ENCODE results near the gene OR4C45.

OR4C45 gene

DNA sequence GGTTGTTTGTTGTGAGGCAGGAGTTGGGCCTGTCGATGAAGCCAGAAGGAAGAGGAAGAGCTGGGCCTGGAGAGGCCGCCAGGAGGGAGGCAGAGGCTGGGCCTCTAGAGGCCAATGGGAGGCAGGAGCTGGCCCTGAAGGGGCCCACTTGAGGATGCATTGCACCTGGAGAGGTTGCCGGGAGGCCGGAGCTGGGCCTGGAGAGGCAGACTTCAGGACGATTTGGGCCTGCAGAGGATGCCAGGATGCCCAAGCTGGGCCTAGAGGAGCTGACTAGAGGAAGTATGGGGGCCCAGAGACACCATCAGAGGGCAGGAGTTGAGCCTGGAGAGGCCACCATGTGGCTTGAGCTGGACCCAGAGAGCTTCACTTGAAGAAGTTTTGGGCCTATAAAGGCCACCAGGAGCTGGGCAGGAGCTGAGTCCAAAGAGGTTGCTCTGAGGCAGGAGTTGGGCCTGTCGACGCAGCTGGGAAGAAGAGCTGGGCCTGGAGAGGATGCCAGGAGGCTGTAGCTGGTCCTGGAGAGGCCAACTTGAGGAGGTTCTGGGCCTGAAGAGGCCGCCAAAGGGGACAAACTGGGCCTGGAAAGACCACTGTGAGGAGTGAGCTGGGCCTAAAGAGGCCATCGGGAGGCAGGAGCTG is 39.0 kb downstream of the OR4C45 start:
- TF ChIP-seq, protein P1, sequence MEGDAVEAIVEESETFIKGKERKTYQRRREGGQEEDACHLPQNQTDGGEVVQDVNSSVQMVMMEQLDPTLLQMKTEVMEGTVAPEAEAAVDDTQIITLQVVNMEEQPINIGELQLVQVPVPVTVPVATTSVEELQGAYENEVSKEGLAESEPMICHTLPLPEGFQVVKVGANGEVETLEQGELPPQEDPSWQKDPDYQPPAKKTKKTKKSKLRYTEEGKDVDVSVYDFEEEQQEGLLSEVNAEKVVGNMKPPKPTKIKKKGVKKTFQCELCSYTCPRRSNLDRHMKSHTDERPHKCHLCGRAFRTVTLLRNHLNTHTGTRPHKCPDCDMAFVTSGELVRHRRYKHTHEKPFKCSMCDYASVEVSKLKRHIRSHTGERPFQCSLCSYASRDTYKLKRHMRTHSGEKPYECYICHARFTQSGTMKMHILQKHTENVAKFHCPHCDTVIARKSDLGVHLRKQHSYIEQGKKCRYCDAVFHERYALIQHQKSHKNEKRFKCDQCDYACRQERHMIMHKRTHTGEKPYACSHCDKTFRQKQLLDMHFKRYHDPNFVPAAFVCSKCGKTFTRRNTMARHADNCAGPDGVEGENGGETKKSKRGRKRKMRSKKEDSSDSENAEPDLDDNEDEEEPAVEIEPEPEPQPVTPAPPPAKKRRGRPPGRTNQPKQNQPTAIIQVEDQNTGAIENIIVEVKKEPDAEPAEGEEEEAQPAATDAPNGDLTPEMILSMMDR (conservative IDR thresholded peaks at IDR 0.05; ENCODE audit: low read length) = no peak
- DNase-seq (ENCODE audit: low read depth) = no peak

DNA sequence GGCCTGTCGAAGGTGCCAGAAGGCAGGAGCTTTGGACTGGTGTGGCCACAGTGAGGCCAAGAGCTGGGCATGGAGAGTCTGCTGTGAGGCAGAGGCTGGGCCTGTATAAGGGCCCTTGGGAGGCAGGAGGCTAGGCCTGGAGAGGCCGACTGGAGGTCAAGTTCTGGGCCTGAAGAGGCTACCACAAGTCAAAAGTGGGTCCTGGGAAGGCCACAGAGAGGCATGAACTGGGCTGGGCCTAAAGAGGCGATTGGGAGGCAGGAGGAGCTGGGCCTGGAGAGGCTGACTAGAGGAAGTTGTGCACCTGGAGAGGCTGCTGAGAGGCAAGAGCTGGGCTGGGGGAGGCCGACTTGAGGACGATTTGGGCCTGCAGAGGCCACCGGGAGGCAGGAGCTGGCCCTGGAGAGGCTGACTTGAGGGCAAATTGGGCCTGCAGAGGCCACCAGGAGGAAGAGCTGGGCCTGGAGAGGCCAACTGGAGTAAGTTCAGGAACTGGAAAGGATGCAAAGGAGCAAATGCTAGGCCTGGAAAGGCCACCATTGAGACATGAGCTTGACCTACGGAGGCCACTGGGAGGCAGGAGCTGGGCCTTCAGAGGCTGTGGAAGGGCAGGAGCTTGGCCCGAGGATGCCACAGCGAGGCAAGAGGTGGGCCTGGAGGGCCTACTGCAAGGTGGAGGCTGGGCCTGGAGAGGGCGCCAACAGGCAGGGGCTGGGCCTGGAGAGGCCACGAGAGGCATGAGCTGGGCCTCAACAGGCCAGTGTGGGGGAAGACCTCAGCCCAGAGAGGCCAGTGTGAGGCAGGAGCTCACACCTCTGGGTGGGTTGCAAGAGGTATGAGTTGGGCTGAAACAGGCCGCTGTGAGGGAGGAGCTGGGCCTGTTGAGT is 39.8 kb downstream of the OR4C45 start:
- TF ChIP-seq, protein P1 (conservative IDR thresholded peaks at IDR 0.05; ENCODE audit: low read length) = no peak
- no peak for DNase-seq (ENCODE audit: low read depth)

More for the DNA sequence above, 39.0 kb downstream of the OR4C45 start:
- no peak overlapping the region for H3K4me3 ChIP-seq (ENCODE audit: low read length)

DNA sequence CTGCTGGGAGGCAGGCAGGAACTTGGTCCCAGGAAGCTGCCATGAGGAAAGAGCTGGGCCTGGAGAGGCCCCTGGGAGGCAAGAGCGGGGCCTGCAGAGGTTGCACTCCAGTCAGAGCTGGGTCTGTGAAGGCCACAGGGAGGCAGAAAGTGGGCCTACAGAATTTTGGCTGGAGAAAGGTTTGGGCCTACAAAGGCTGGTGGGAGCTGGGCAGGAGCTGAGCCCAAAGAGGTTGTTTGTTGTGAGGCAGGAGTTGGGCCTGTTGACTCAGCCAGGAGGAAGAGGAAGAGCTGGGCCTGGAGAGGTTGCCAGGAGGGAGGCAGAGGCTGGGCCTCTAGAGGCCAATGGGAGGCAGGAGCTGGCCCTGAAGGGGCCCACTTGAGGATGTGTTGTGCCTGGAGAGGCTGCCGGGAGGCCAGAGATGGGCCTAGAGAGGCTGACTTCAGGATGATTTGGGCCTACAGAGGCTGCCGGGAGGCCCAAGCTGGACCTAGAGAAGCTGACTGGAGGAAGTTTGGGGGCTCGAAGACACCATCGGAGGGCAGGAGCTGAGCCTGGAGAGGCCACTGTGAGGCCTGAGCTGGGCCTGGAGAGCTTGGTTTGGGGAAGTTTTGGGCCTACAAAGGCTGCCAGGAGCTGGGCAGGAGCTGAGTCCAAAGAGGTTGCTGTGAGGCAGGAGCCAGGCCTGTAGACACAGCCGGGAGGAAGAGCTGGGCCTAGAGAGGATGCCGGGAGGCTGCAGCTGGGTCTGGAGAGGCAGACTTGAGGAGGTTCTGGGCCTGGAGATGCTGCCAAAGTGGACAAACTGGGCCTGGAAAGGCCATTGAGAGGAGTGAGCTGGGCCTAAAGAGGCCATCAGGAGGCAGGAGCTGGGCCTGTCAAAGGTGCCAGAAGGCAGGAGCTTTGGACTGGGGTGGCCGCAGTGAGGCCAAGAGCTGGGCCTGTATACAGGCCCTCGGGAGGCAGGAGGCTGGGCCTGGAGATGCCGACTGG is 40.7 kb downstream of the OR4C45 start:
- TF ChIP-seq, protein P1 (conservative IDR thresholded peaks at IDR 0.05; ENCODE audit: low read length) = no peak
- H3K4me3 ChIP-seq (ENCODE audit: low read length) = no peak overlapping the region
- DNase-seq (ENCODE audit: low read depth) = no peak

More for the DNA sequence above, 39.8 kb downstream of the OR4C45 start:
- H3K4me3 ChIP-seq (ENCODE audit: low read length) = no peak overlapping the region

DNA sequence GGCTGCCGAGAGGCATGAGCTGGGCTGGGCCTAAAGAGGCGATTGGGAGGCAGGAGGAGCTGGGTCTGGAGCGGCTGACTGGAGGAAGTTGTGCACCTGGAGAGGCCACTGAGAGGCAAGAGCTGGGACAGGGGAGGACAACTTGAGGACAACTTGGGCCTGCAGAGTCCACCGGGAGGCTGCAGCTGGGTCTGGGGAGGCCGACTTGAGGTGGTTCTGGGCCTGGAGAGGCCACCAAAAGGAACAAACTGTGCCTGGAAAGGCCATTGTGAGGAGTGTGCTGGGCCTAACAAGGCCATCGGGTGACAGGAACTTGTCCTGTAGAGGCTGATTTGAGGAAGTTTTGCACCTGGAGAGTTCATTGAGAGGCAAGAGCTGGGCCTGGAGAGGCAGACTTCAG is 41.5 kb downstream of the OR4C45 start:
- H3K4me3 ChIP-seq (ENCODE audit: low read length) = no peak overlapping the region
- DNase-seq (ENCODE audit: low read depth) = no peak
- TF ChIP-seq, protein P1 (conservative IDR thresholded peaks at IDR 0.05; ENCODE audit: low read length) = no peak

DNA sequence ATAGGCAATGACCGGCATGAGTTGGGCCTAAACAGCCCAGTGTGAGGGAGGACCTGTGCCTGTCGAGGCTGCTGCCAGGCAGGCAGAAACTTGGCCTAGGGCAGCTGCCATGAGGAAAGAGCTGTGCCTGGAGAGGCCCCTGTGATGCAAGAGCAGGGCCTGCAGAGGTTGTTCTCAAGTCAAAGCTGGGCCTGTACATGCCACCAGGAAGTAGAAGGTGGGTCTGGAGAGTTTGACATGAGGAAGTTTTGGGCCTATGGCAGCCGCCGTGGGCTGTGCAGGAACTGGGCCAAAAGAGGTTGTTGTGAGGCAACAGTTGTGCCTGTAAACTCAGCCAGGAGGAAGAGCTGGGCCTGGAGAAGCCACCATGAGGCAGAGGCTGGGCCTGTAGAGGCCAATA is 43.2 kb downstream of the OR4C45 start:
- DNase-seq (ENCODE audit: low read depth) = no peak

DNA sequence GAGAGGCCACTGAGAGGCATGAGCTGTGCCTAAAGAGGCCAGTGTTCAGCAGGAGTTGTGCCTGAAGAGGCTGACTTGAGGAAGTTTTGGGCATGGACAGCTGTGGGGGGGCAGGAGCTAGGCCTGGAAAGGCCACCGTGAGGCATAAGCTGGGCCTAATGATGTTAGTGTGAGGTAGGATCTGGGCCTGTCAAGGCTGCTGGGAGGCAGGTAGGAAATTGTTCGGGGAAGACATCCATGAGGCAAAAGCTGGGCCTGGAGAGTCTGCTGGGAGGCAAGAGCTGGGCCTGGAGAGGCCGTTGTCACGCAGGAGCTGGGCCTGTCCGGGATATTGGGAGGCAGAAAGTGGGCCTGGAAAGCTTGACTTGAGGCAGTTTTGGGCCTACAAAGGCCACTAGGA is 44.9 kb downstream of the OR4C45 start:
- H3K4me3 ChIP-seq (ENCODE audit: low read length) = no peak overlapping the region
- no peak for DNase-seq (ENCODE audit: low read depth)
- TF ChIP-seq, protein P1 (conservative IDR thresholded peaks at IDR 0.05; ENCODE audit: low read length) = no peak

More for the DNA sequence above, 43.2 kb downstream of the OR4C45 start:
- H3K4me3 ChIP-seq (ENCODE audit: low read length) = no peak overlapping the region
- TF ChIP-seq, protein P1 (conservative IDR thresholded peaks at IDR 0.05; ENCODE audit: low read length) = no peak
